Measurements from ENCODE around the gene AGXT2.

Gene AGXT2, protein sequence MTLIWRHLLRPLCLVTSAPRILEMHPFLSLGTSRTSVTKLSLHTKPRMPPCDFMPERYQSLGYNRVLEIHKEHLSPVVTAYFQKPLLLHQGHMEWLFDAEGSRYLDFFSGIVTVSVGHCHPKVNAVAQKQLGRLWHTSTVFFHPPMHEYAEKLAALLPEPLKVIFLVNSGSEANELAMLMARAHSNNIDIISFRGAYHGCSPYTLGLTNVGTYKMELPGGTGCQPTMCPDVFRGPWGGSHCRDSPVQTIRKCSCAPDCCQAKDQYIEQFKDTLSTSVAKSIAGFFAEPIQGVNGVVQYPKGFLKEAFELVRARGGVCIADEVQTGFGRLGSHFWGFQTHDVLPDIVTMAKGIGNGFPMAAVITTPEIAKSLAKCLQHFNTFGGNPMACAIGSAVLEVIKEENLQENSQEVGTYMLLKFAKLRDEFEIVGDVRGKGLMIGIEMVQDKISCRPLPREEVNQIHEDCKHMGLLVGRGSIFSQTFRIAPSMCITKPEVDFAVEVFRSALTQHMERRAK

DNA sequence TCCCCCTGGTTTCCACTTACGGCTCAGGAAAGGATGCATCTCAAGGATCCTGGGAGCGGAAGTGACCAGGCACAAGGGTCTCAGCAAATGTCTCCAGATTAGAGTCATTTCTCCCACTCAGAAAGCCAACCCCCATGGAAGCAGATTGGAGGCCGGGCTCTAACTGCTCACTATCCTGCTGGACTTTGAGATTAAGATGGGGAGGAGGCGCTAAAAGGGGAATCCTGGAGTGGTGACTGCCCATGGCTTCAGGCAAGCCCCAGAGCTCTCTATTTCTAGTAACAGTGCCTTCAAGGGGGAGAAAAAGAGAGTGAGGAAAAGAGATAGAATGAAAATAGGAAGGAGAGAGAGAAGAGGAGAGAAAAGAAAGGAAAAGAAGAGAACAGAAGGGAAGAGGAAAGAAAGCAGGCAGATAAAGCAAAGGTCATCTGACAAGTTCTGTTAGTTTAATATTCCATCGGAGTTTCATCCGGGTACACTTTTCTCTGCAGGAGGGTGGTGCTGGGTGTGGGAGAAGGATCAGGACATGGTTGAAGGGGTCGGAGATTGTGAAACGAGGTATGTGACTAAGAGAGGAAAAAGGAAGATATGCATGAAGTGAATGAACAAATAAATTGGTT is at the start of gene AGXT2:
Gene AGXT2 (minus strand): TSS at position 165 of the 620 bp plus-strand sequence. CDS start 57 bp downstream, at position 108.
- no peak for DNase-seq

DNA sequence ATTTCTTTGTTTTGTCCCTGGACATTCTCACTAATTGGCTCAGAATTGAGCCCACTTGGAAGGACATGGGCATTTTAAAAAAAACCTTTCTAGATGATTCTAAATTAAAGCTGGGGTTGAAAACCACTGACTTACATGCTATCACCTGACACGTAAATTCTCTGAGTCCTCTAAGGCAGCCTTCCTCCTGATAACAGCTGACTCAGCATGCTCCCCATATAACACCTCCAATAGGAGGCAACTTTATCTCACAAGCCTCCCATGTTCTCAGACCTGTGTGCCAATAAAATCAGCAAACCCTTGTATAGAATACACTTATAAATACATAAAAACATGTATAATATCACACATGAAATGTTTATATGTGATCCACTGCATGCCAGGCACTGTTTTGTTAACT is 49.2 kb upstream of the AGXT2 start:
- no peak for DNase-seq

DNA sequence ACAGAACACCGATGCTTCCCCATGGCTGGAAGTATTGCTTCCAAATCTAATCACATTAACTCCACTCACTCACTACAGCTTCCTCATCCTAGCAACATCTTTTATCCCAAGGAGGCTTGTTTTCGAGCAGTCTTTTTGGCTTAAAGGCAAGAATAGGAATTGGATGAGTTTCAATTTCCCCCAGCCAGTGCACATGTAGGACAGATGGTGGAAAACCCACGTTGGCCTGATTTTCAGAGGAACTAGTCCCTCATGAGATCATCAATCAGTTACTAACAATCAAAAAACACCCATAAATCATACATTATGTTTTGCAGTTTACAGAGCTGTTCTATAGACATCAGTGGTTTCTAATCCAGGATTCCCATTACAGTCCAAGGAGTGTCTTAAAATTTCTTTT is 48.5 kb upstream of the AGXT2 start:
- no peak for DNase-seq

DNA sequence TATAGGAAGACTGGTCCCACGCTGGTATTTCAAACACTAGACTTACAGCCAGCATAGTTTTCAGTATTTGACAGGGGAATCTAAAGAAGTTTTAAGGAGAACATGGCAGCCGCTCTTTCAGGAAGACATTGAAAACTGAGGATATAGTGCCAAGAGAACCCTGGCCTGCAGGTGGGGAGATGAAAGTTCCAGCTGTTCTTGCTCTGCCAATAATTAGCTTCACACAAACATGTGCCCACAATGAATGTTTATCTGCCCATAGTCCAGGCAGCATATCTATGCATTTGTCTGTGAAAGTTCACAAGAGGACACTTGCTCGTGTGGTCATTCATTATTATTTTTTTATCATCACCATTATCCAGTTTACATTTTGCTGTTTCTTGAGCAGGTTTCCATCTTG is 47.6 kb upstream of the AGXT2 start:
- DNase-seq: no peak

DNA sequence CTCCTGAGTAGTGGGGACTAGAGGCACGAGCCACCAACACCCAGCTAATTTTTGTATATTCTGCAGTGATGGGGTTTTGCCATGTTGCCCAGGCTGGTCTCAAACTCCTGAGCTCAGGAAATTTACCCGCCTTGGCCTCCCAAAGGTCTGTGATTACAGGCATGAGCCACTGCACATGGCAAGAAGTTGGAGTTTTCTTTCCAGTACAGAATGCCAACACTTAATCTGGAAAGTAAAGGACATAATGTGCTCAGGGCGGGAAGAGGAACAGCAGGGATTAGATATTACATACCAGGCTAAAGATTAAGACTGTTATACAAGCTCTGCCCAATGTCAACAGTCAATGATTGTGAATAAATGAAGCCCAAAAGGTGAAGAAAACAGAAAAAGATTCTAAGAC is 47.2 kb upstream of the AGXT2 start:
- DNase-seq: no peak

DNA sequence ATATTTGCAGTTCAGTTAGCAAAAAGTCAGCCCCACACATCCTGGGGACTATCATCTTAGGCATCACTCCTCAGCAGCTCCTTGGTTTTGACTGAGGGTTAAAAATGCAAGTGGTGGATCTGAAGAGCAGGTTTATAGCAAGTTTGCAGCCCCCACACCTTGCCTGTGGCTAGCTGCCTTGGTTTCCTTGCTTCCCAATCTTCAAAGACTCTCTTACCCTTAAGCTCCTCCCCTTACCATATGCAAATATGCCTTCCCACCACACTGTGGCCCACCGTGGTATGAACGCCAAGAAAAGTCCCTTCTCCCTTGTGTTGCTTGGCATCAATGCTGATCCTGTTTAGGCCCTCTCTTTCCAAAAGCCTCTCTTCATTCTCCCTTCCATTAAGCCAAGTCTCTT is 45.0 kb upstream of the AGXT2 start:
- DNase-seq: no peak

DNA sequence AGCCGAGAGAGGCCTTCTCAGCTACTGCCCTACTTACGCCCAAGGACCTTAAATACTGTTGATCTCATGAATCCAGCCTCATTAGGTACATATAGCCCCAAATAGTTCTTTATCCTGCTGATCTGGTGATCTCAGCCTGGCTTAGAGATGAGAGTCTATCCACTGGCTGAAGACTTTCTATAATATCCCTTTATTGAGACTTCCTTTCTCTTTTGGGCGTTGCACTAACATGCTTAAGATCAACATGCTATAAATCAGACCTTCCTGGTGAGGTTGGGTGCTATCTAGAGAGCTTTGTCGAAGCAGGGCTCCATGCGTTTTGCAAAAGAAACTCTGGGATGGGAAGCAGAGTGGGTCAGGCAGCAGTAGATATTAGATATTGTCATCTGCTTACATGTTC is 44.0 kb upstream of the AGXT2 start:
- DNase-seq: no peak

DNA sequence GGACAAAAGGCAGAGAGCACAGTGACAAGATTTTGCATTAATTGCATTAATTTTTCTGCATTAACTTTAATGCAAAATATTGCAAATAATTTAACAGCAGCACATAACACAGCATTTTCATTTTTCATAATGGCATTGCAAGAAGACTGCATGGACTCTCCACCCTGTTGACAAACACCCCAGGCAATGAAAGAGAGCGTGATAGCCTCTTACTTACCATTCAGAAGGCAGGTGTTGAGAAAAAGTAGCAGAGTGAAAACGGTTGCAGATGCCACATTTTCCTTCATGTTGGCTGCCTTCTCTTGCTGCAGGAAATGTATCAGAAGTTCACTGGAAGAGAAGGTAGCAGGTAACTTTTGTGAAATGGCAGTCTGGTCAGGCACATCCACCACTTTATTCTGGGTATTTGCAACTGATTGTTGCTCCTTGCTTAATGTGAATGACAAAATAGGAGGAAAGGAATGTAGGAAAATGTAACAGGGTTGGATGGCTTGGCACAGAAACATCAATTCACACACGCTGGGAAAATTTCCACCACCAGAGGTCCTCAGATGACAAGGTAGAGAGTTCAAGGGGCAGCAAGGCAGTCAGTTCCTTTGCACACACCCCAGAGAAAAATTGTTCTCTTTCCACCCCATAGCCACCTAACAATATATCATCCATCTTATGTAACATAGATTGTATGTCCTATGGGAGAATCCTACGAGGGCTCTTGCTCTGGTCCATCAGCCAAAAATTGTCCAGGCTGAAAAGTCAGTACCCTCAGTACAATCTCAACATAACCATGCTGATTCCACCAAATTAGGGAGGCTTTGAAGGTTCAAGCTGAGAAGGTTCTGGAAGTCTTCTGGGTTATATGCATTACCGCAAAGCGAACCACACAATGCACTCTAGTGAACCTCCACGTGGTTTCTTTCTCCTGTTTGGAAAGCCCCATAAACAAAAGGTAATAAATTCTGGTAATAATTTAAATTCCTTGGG is 41.9 kb upstream of the AGXT2 start:
- no peak for DNase-seq

DNA sequence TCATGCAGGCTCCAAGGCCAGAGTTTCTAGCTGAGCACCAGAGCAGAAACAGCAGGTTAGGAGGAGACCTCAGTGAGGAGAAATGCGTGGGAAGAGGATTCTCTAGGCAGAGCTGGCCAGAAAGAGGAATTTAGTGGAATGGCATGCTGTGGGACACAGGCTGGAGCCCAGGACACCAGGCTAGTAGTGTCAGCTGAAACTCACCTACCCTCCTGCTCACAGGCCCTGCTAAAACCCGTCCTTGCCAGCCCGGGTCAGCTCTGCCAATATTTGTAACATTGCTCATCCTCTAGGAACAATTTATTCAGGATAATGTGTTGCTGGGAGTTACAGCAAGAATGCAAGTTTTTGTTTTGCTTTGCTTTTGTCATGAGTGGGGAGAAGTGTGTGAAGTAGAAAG is 40.2 kb upstream of the AGXT2 start:
- no peak for DNase-seq

DNA sequence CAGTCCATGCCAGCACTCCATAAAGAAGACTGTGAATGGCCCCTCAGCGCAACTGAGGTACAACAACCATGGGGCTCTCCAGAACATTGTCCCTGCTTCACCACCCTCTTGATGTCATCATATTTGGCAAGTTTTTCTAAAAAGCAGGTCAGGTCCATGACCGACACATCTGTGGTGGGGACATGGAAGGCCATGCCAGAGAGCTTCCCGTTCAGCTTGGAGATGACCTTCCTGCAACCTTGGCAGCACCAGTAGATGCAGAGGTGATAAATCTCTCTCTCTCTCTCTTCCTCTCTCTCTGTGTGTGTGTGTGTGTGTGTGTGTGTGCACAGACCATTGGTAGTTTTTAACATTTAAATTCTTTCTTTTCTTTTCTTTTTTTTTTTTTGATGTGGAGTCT is 35.4 kb upstream of the AGXT2 start:
- DNase-seq: no peak

DNA sequence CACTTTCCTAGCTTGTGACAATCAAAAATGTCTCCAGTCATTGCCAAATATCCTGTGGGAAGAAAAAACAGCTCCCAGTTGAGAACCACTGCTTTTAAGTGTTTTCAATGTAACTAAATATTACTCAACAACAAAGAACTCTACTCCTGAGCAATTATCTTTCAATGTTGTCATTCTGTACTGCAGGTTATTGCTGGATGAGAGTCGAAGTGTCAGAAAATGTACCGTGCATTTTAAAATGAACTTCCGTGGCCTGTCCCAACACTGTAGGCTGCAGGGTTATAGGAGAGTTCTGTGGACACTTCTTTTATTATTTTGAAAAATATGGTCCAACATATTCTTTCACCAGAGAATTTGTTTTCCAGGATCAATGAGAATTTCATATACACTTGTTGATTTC is 34.8 kb upstream of the AGXT2 start:
- no peak for DNase-seq

DNA sequence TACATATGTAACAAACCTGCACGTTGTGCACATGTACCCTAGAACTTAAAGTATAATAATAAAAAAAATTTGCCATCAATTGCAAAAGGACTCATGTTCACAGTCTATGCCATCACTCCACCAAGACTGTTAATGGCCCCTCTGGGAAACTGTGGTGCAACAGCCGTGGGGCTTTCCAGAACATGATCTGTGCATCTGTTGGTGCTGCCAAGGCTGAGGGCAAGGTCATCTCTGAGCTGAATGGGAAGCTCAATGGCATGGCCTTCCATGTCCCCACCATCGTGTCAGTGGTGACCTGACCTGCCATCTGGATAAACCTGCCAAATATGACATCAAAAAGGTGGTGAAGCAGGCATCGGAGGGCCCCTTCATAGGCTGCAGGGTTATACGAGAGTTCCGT is 33.4 kb upstream of the AGXT2 start:
- no peak for DNase-seq

DNA sequence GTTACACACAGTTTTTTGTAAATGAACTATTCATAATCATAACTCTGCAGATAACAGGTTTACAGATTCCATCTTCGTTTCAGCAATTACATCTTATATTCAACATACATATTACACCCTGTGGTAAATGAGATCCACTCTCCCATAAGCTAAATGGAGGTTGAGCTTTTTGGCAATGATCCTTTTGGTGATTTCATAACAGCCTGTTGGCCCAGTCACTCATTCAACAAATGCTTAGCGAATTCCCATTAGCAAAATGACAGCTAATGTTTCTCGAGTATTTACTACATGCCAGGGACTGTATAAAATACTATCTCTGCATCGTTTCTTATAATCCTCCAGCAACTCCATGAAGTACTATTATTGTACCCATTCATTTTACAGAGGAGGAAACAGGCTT is 25.4 kb upstream of the AGXT2 start:
- DNase-seq: no peak

DNA sequence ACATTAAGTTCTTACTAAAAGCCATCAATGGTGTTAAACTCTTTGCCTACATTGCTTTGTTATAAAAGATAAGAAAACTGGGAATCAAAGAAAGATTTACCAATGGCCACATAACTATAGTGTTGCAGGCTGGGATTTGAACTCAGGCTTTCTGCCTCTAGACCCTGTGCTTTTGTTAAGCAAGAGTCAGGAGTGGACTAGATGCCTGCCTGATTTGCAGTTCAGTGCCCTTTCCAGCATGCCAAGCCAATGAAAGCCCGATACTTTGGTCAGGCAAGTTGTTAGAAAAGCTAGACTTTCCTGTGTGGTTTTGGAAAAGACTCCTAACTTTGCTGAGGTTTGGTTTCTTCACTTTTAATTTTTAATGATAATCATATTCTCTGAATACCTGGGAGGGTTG is 21.4 kb upstream of the AGXT2 start:
- DNase-seq: no peak

DNA sequence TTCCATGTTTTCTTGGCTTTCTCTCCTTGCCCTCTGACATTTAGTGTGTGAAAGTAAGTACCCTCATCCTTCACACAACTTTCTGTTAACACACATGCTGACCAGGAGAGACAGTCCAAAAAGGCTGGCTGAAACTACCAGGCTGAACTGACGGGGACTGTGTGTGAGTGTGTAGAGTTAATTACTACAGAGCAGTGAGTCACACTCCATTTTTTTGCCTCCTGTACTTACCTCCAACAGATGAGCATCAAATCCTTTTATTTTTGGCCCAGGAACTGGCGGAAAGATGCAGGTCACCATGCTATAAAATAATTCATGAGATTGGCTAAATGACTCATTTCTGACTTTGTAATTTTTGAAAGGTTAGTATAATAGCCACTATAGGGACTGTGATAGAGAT is 20.2 kb upstream of the AGXT2 start:
- no peak for DNase-seq

DNA sequence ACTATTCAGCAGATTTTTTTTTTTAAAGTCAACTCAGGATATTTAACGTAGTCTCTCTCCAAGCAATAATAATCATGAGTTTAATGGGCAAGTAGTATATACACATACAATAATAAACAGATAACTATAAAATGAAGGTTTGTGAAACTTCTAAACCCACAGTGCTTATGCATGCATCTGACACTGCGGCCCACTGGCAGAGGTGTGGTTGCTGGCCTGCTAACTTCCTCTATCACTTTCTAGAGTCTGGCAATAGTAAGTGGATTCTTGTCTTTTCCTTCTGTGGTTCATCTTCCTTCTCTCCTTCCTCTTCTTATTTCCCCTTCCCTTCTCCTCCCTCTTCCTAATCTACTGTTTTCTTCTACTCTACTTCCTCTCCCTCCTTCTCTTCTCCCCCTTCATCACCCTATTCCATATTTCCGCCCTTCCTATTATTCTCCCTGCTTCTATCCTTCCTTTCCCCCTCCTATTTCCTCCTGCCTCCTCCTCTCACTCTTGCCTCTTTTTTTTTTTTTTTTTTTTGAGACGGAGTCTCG is 18.6 kb upstream of the AGXT2 start:
- DNase-seq: peak; percentile 8

DNA sequence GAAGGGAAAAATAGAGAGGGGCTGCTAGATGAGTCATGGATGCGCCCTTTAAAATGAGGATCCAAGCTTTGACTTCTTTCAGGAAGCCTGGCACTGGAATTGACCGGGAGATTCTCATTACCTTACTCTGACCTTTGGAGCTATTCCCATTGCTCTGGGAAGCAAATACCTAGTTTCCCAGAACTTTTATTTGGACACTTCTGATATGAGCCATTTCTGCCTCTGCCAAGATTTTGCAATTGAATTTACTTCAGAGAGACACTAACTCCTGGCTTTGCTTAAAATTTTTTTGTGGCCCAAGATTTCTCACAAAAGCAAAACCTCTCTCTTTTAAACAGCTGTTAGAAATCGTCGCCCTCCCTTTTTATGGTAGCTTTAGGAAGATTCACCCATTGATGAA is 15.7 kb upstream of the AGXT2 start:
- DNase-seq: no peak

DNA sequence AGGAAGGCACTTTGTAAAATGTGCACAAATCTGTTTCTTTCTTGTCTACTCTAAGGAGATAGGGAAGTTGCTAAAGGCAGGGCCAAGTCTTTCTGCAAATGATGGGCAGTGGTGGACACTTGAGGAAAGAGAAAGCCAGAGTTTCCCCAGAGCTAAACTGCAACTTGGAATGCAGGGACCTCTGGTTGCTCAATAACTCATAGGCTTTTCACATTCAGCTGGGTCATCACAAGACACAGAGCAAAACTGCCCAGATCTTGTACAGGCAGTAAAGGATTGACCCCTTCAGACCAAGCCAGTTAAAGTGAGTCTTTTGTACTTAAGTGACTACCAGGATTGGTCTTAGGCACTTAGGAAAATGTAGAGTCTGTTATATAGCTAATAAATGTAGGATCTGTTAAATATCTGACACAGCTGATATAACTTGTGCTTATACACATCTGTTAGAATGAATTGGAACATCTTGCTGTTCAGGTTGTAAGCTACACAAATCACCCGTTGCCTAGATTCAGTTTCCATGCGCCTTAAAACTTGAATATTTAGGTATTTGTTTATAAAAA is 13.5 kb upstream of the AGXT2 start:
- DNase-seq: no peak

DNA sequence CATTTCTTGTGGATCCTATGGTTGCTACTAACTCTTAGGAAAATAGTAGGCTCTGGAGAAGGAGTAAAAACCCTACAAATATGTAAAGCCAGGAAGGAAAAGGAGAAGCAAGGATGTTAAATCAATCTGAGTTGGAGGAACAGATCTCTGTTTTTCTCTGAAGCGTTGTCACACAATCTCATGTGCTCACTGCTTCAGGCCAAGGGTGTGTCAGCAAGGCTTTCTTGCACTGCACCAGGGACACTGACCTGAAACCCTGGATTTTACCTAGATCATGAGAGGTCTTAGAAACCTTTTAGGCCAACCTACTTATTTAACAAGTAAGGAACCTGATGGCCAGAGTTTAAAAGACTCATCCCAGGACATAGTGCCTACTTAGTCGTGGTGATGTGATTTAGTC is 12.5 kb upstream of the AGXT2 start:
- DNase-seq: no peak

DNA sequence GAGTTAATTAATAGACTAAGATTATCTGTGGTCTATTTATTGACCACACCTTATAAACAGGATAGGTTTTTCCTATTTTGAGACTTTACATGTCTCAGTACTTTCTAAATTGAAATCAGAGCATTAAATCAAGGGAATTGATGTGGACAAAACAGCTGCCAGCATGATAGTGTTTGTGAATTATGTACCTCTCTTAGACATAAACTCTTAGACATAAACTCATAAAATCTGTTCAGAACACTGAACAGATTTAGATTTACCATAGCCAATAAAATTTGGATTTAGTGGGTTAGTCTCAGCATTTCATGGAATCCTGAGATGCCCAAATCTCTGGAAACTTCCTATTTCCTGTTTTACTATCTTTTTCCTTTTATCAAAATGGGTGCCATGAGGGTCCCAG is 11.5 kb upstream of the AGXT2 start:
- no peak for DNase-seq

DNA sequence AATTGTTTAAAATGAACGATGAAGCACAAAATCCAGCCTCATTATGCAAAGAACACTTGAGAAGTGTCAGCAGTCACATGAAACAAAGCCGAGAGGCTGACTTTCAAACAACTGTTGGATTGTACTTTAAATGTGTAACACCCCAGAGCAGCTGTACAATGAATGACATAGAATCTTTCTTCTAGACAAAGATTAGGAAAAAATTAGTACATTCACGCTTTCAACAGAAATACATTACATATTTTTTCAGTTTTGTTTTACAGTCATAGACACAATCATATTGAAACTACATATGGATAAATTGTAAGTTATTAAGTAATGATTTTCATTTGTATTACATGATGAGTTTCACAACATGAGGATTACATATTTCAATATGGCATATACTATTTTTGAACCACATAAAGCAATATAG is 10.6 kb upstream of the AGXT2 start:
- DNase-seq: no peak

DNA sequence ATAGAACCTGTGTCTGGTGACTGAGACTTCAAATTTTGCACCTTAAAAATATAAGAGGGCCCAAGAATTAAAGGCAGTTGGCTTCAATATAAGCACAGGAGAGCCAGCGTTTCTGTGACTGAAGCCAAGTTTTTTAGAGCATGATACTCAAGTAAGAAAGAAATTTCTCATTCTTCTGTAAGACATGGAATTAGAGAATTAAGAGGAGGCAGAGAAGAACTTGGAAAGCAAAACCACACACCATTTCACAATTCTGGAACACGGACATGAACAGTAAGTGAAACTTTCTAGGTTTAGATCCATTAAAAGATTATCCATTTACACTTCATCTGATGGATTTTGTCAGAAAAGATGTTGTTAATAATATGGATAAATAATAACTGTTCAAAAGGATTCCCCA is 8.9 kb upstream of the AGXT2 start:
- DNase-seq: no peak

DNA sequence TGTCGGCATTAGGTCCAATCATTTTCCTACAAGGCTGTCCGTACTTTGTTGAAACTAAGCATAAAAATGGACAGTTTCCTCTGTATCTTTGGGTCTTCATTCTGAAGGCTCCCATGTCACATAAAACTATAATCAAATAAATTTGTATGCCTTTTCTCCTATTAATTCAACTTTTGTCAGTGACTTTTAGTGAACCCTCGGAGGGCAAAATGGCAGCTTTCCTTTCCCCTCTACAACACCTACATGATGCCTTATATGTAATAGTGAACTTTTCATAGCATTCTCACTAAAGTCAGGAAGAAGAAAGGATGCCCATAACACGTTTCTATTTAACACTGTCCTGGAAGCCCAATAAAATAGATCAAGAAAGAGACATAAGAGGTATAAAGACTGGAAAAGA is 5.1 kb upstream of the AGXT2 start:
- DNase-seq: no peak

Data from SIG-M5 (cell line).